Vagina (tissue), 2 donors: Measurements from ENCODE around the gene MTMR3. TPM values are rescaled to one million over a fixed set of nuclear protein-coding genes. Genes with fewer than 3 reads are reported as not detected.

Experiments used
- DNase-seq, 2 donors: peaks; one replicate each; pipeline ENCODE4 v3.0.0-alpha.2; 2017; ENCODE audit errors: extremely low spot score in 2 of 2
- H3K27ac ChIP-seq: fragments of 200-600 bp; sonication (generic); one replicate; pipeline ENCODE4 v1.5.1; 2019
- H3K27me3 ChIP-seq: fragments of 200-600 bp; sonication (generic); one replicate; pipeline ENCODE4 v1.5.1; 2019
- H3K36me3 ChIP-seq, 2 donors: fragments of 200-600 bp; sonication (generic); one replicate each; pipeline ENCODE4 v1.5.1; 2017 to 2019
- H3K4me1 ChIP-seq: fragments of 200-600 bp; sonication (generic); one replicate; pipeline ENCODE4 v1.5.1; 2019
- H3K4me3 ChIP-seq, 2 donors: fragments of 200-600 bp; sonication (generic); 1 replicate in 1 of 2; 2 replicates in 1 of 2; pipeline ENCODE4 v1.5.1; 2016 to 2019
- H3K9me3 ChIP-seq: fragments of 200-600 bp; sonication (generic); one replicate; pipeline ENCODE4 v1.5.1; 2019
- CTCF ChIP-seq, 3 experiments: fragments of 450-650 bp in 2 of 3; fragments of 200-600 bp in 1 of 3; sonication (generic) in 1 of 3; IDR thresholded peaks; one replicate each; pipeline ENCODE4 v1.5.1; 2017 to 2019; ENCODE audit warnings: antibody characterized with exemption in 3 of 3, mild to moderate bottlenecking in 2 of 3, moderate library complexity in 2 of 3
- POLR2A ChIP-seq, 2 donors: fragments of 450-650 bp; IDR thresholded peaks; one replicate each; pipeline ENCODE4 v1.6.1; 2017; ENCODE audit warnings: antibody characterized with exemption in 2 of 2, mild to moderate bottlenecking in 2 of 2, moderate library complexity in 2 of 2
- POLR2AphosphoS5 ChIP-seq, 2 donors: sonication (generic); formaldehyde crosslinking; IDR thresholded peaks; one replicate each; pipeline ENCODE4 v1.9.0; 2017; ENCODE audit warnings: antibody characterized with exemption in 2 of 2, mild to moderate bottlenecking in 2 of 2, low read depth in 1 of 2; ENCODE audit not compliant: insufficient read depth in 1 of 2
- intact Hi-C: fragments of 100-400 bp; cut with DNase I; formaldehyde crosslinking; loops from one replicate; pipeline ENCODE4 v1.15.1; 2023
- total RNA-seq: library from RNA; depleted of rRNA; stranded (reverse); fragments of >200 nt; gene quantifications from one replicate; pipeline ENCODE4 v1.2.3, GENCODE V29; 2016

Gene MTMR3
- total RNA-seq, 1 donor from 2014 or later: 66.8 TPM

GRCh38 chr22:29979777-29980321, 96.9 kb downstream of the MTMR3 start:
- Histone ChIP-seq H3K36me3 (peaks cover 0 to 10% of the 10 kb centered on the region in 2 donors), H3K9me3 (no peaks in the 10 kb centered on the region), H3K4me1 (peaks cover 9% of the 10 kb centered on the region), H3K27me3 (no peaks in the 10 kb centered on the region), H3K4me3 (no peak overlapping the region), H3K27ac (no peak overlapping the region)
- no peak for DNase-seq
- TF ChIP-seq POLR2A (IDR thresholded peaks at IDR 0.05) (no peak), CTCF (IDR thresholded peaks at IDR 0.05) (no peak)
- intact Hi-C loops: no loop called here

GRCh38 chr22:29983296-29983917, 100.4 kb downstream of the MTMR3 start:
- intact Hi-C loops: no loop called here
- H3K27ac ChIP-seq: no peak overlapping the region
- H3K36me3 ChIP-seq: peaks cover 0 to 8% of the 10 kb centered on the region in 2 donors
- H3K27me3 ChIP-seq: no peaks in the 10 kb centered on the region
- H3K9me3 ChIP-seq: no peaks in the 10 kb centered on the region
- DNase-seq: no peak
- peaks cover 9% of the 10 kb centered on the region for H3K4me1 ChIP-seq
- H3K4me3 ChIP-seq: no peak overlapping the region
- TF ChIP-seq POLR2AphosphoS5 (IDR thresholded peaks at IDR 0.05; ENCODE audit: insufficient read depth in 1 of 2, low read depth in 1 of 2) (no peak), CTCF (IDR thresholded peaks at IDR 0.05) (no peak), POLR2A (IDR thresholded peaks at IDR 0.05) (no peak)

GRCh38 chr22:29985912-29986311, 102.9 kb downstream of the MTMR3 start:
- Histone ChIP-seq H3K36me3 (peaks cover 0 to 13% of the 10 kb centered on the region in 2 donors), H3K4me1 (no peaks in the 10 kb centered on the region), H3K9me3 (no peaks in the 10 kb centered on the region), H3K27me3 (no peaks in the 10 kb centered on the region), H3K27ac (no peak overlapping the region), H3K4me3 (no peak overlapping the region)
- intact Hi-C loops: no loop called here
- DNase-seq: no peak
- TF ChIP-seq CTCF (IDR thresholded peaks at IDR 0.05) (no peak), POLR2A (IDR thresholded peaks at IDR 0.05) (no peak), POLR2AphosphoS5 (IDR thresholded peaks at IDR 0.05; ENCODE audit: insufficient read depth in 1 of 2, low read depth in 1 of 2) (no peak)

- no peak for TF ChIP-seq POLR2A (IDR thresholded peaks at IDR 0.05)
- no peak for TF ChIP-seq CTCF (IDR thresholded peaks at IDR 0.05)
- no peak for TF ChIP-seq POLR2AphosphoS5 (IDR thresholded peaks at IDR 0.05; ENCODE audit: insufficient read depth in 1 of 2, low read depth in 1 of 2)
- intact Hi-C loops: no loop called here
- H3K27me3 ChIP-seq: no peaks in the 10 kb centered on the region
- H3K36me3 ChIP-seq: peaks cover 0 to 21% of the 10 kb centered on the region in 2 donors
- no peak overlapping the region for H3K27ac ChIP-seq
- no peak for DNase-seq
- H3K4me3 ChIP-seq: no peak overlapping the region
- H3K4me1 ChIP-seq: no peaks in the 10 kb centered on the region
- no peaks in the 10 kb centered on the region for H3K9me3 ChIP-seq
These were observed 104.2 kb downstream of the MTMR3 start for GRCh38 chr22:29987137-29987536.

- no peak overlapping the region for H3K4me3 ChIP-seq
- H3K4me1 ChIP-seq: peaks cover 12% of the 10 kb centered on the region
- TF ChIP-seq CTCF (IDR thresholded peaks at IDR 0.05) (no peak), POLR2A (IDR thresholded peaks at IDR 0.05) (no peak), POLR2AphosphoS5 (IDR thresholded peaks at IDR 0.05; ENCODE audit: insufficient read depth in 1 of 2, low read depth in 1 of 2) (no peak)
- peaks cover 0 to 22% of the 10 kb centered on the region in 2 donors for H3K36me3 ChIP-seq
- no peak overlapping the region for H3K27ac ChIP-seq
- intact Hi-C loops: no loop called here
- DNase-seq: no peak
- no peaks in the 10 kb centered on the region for H3K27me3 ChIP-seq
- no peaks in the 10 kb centered on the region for H3K9me3 ChIP-seq
These were observed 105.7 kb downstream of the MTMR3 start for GRCh38 chr22:29988719-29989118.
